ENCODE data around the gene STRN3.
A peak's percentile ranks its signal among the peaks of the same experiment; 100 is the strongest.
"Not testable (repeated sequence)": the region's sequence is repeated elsewhere in the genome, so short reads cannot be mapped to it uniquely, and the experiment has no call there.

STRN3 gene

GRCh38 chr14:31037709-31038221 lies 11.6 kb upstream of the STRN3 start:
- DNase-seq (ENCODE audit: low spot score) = no peak

GRCh38 chr14:31036552-31036951 lies 10.4 kb upstream of the STRN3 start:
- no peak for DNase-seq (ENCODE audit: low spot score)

- no peak for DNase-seq (ENCODE audit: low spot score)
These were observed 4.3 kb upstream of the STRN3 start for GRCh38 chr14:31030469-31030868.

GRCh38 chr14:31029016-31029970 lies 3.1 kb upstream of the STRN3 start:
- DNase-seq (ENCODE audit: low spot score) = no peak

GRCh38 chr14:31027847-31028246 lies 1.7 kb upstream of the STRN3 start:
- DNase-seq (ENCODE audit: low spot score) = no peak

- peak; percentile 97 for DNase-seq (ENCODE audit: low spot score)
These were observed 464 bp upstream of the STRN3 start for GRCh38 chr14:31026450-31027235.

GRCh38 chr14:31025367-31026076 lies 657 bp downstream of the STRN3 start, which contains the start of gene AP4S1:
AP4S1 (plus strand) TSS chr14:31025649; CDS start chr14:31066197, 40,548 bp downstream.
- peak; percentile 40 for DNase-seq (ENCODE audit: low spot score)

- peak; percentile 36 for DNase-seq (ENCODE audit: low spot score)
These were observed 1.4 kb downstream of the STRN3 start for GRCh38 chr14:31024577-31025366.

GRCh38 chr14:31024010-31024480 lies 2.1 kb downstream of the STRN3 start:
- DNase-seq (ENCODE audit: low spot score) = no peak

GRCh38 chr14:31022386-31022785 lies 3.8 kb downstream of the STRN3 start:
- no peak for DNase-seq (ENCODE audit: low spot score)

- no peak for DNase-seq (ENCODE audit: low spot score)
These were observed 4.6 kb downstream of the STRN3 start for GRCh38 chr14:31021576-31021949.

- DNase-seq (ENCODE audit: low spot score) = no peak
These were observed 5.2 kb downstream of the STRN3 start for GRCh38 chr14:31020834-31021575.

GRCh38 chr14:31018057-31018645 lies 8.0 kb downstream of the STRN3 start:
- DNase-seq (ENCODE audit: low spot score) = no peak

GRCh38 chr14:31013841-31014240 lies 12.3 kb downstream of the STRN3 start:
- no peak for DNase-seq (ENCODE audit: low spot score)

- no peak for DNase-seq (ENCODE audit: low spot score)
These were observed 15.2 kb downstream of the STRN3 start for GRCh38 chr14:31010935-31011334.

- DNase-seq (ENCODE audit: low spot score) = no peak
These were observed 16.2 kb downstream of the STRN3 start for GRCh38 chr14:31009836-31010574.

- no peak for DNase-seq (ENCODE audit: low spot score)
These were observed 19.5 kb downstream of the STRN3 start for GRCh38 chr14:31006703-31007102.

GRCh38 chr14:31004007-31004406 lies 22.2 kb downstream of the STRN3 start:
- DNase-seq (ENCODE audit: low spot score) = not testable (repeated sequence)

- no peak for DNase-seq (ENCODE audit: low spot score)
These were observed 22.9 kb downstream of the STRN3 start for GRCh38 chr14:31003284-31003683.

Data from cerebellar cortex (tissue), 1 donor.